GM12878 (cell line): ENCODE measurements around the gene DNAJB11.

Source experiments
- MTA2 ChIP-seq: fragments of 450-650 bp; IDR thresholded peaks from 2 replicates; pipeline ENCODE4 v1.6.1; 2016; ENCODE audit warnings: low read depth, mild to moderate bottlenecking, moderate library complexity
- RAD21 ChIP-seq: IDR thresholded peaks from 2 replicates; pipeline ENCODE4 v1.6.1; 2011; ENCODE audit warnings: mild to moderate bottlenecking, low read depth, low read length, moderate library complexity; ENCODE audit not compliant: insufficient read depth
- SREBF2 ChIP-seq: IDR thresholded peaks from 2 replicates; pipeline ENCODE4 v1.6.1; 2012; ENCODE audit warnings: mild to moderate bottlenecking, low read length
- TF ChIP-seq, protein P1 (sequence below), 3 experiments: IDR thresholded peaks in 2 of 3; conservative IDR thresholded peaks in 1 of 3; 2 replicates each; pipeline ENCODE4 v1.5.1; 2011; ENCODE audit warnings: low read depth in 3 of 3, low read length in 3 of 3, mild to moderate bottlenecking in 3 of 3, control low read depth in 2 of 3, moderate library complexity in 2 of 3, inconsistent platforms in 1 of 3, mixed read lengths in 1 of 3; ENCODE audit not compliant: control insufficient read depth in 2 of 3, insufficient read depth in 1 of 3; ENCODE audit errors: extremely low read depth in 1 of 3
- TF ChIP-seq, protein P2 (sequence below): IDR thresholded peaks from 2 replicates; pipeline ENCODE4 v1.6.1; 2012; ENCODE audit warnings: mild to moderate bottlenecking, low read depth, low read length
- TF ChIP-seq, protein P3 (sequence below): fragments of 450-650 bp; IDR thresholded peaks from 2 replicates; pipeline ENCODE4 v1.6.1; 2014; ENCODE audit warnings: mild to moderate bottlenecking
- TF ChIP-seq, protein P4 (sequence below): IDR thresholded peaks from 2 replicates; pipeline ENCODE4 v1.6.1; 2012; ENCODE audit warnings: low read length, inconsistent platforms

DNA sequence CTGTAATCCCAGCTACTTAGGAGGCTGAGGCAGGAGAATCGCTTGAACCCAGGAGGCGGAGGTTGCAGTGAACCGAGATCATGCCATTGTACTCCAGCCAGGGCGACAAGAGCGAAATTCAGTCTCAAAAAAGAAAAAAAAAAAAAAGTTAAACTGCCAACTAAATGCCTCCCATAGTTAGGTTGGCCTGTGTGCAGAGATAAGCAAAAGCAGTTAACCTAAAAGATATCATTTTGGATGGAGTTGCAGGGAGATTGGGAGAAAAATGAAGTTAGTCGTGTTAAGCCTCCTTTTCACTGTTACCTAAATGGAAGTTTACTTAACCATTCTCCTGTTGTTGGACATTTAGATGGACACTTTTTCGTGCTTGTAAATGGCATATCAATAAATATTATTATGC lies 58.2 kb downstream of the DNAJB11 start:
- TF ChIP-seq, protein P1, sequence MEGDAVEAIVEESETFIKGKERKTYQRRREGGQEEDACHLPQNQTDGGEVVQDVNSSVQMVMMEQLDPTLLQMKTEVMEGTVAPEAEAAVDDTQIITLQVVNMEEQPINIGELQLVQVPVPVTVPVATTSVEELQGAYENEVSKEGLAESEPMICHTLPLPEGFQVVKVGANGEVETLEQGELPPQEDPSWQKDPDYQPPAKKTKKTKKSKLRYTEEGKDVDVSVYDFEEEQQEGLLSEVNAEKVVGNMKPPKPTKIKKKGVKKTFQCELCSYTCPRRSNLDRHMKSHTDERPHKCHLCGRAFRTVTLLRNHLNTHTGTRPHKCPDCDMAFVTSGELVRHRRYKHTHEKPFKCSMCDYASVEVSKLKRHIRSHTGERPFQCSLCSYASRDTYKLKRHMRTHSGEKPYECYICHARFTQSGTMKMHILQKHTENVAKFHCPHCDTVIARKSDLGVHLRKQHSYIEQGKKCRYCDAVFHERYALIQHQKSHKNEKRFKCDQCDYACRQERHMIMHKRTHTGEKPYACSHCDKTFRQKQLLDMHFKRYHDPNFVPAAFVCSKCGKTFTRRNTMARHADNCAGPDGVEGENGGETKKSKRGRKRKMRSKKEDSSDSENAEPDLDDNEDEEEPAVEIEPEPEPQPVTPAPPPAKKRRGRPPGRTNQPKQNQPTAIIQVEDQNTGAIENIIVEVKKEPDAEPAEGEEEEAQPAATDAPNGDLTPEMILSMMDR (IDR thresholded peaks at IDR 0.05 in 2 of 3, conservative IDR thresholded peaks at IDR 0.05 in 1 of 3; ENCODE audit: control insufficient read depth in 2 of 3, extremely low read depth in 1 of 3, insufficient read depth in 1 of 3, low read depth in 3 of 3, low read length in 3 of 3) = no peak
- no peak for TF ChIP-seq SREBF2
- TF ChIP-seq, protein P2, sequence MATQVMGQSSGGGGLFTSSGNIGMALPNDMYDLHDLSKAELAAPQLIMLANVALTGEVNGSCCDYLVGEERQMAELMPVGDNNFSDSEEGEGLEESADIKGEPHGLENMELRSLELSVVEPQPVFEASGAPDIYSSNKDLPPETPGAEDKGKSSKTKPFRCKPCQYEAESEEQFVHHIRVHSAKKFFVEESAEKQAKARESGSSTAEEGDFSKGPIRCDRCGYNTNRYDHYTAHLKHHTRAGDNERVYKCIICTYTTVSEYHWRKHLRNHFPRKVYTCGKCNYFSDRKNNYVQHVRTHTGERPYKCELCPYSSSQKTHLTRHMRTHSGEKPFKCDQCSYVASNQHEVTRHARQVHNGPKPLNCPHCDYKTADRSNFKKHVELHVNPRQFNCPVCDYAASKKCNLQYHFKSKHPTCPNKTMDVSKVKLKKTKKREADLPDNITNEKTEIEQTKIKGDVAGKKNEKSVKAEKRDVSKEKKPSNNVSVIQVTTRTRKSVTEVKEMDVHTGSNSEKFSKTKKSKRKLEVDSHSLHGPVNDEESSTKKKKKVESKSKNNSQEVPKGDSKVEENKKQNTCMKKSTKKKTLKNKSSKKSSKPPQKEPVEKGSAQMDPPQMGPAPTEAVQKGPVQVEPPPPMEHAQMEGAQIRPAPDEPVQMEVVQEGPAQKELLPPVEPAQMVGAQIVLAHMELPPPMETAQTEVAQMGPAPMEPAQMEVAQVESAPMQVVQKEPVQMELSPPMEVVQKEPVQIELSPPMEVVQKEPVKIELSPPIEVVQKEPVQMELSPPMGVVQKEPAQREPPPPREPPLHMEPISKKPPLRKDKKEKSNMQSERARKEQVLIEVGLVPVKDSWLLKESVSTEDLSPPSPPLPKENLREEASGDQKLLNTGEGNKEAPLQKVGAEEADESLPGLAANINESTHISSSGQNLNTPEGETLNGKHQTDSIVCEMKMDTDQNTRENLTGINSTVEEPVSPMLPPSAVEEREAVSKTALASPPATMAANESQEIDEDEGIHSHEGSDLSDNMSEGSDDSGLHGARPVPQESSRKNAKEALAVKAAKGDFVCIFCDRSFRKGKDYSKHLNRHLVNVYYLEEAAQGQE = no peak
- TF ChIP-seq, protein P3, sequence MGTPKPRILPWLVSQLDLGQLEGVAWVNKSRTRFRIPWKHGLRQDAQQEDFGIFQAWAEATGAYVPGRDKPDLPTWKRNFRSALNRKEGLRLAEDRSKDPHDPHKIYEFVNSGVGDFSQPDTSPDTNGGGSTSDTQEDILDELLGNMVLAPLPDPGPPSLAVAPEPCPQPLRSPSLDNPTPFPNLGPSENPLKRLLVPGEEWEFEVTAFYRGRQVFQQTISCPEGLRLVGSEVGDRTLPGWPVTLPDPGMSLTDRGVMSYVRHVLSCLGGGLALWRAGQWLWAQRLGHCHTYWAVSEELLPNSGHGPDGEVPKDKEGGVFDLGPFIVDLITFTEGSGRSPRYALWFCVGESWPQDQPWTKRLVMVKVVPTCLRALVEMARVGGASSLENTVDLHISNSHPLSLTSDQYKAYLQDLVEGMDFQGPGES = no peak
- TF ChIP-seq RAD21 = no peak
- TF ChIP-seq MTA2 = no peak
- TF ChIP-seq, protein P4, sequence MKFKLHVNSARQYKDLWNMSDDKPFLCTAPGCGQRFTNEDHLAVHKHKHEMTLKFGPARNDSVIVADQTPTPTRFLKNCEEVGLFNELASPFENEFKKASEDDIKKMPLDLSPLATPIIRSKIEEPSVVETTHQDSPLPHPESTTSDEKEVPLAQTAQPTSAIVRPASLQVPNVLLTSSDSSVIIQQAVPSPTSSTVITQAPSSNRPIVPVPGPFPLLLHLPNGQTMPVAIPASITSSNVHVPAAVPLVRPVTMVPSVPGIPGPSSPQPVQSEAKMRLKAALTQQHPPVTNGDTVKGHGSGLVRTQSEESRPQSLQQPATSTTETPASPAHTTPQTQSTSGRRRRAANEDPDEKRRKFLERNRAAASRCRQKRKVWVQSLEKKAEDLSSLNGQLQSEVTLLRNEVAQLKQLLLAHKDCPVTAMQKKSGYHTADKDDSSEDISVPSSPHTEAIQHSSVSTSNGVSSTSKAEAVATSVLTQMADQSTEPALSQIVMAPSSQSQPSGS = no peak
